Stimulated activated CD4-positive, alpha-beta T cell treated with anti-CD3 and anti-CD28 coated beads, Interleukin-2, amount 100 ng/mL, for 48 hours (primary cell): ENCODE data around the gene TBRG4.

Experiments used
- DNase-seq, 2 donors: peaks; one replicate each; pipeline ENCODE4 v3.0.0-alpha.2; 2020

The TBRG4 gene

DNA sequence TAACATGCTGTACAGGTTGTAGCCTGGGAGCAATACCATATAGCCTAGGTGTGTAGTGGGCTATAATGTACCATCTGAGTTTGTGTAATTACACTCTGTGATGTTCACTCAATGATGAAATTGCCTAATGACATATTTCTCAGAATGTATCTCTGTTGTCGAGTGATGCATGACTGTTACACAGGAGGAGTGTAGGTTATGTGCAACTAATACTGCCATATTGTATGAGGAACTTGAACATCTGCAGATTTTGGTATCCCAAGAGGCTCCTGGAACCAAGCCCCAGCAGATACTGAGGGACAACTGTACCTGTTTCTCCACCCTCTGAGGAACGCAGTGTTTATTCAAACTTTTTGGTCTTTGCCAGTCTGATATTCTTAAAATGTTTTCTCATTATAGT, 61.3 kb downstream of the TBRG4 start:
- no peak for DNase-seq
